K562 (cell line): ENCODE results near the gene TRMT1. TPM values are rescaled to one million over a fixed set of nuclear protein-coding genes. Genes with fewer than 3 reads are reported as not detected.

ENCODE experiments used
- BRD4 ChIP-seq: fragments of 200-600 bp; sonication (generic); IDR thresholded peaks from 2 replicates; pipeline ENCODE4 v1.6.1; 2017; ENCODE audit warnings: inconsistent platforms
- FOXK1 ChIP-seq: sonication (generic); formaldehyde crosslinking; IDR thresholded peaks from 2 replicates; pipeline ENCODE4 v1.8.0; 2022; ENCODE audit warnings: missing genetic modification reagents, mild to moderate bottlenecking, borderline replicate concordance
- MAFF ChIP-seq: IDR thresholded peaks from 2 replicates; pipeline ENCODE4 v1.6.1; 2012; ENCODE audit warnings: low read length, improper control_type of control experiment
- MEF2A ChIP-seq: IDR thresholded peaks from 2 replicates; pipeline ENCODE4 v1.6.1; 2011; ENCODE audit warnings: low read depth, mild to moderate bottlenecking, low read length, moderate library complexity; ENCODE audit not compliant: control insufficient read depth
- MEF2D ChIP-seq: conservative IDR thresholded peaks from 2 replicates; pipeline ENCODE4 v1.6.1; 2016; ENCODE audit warnings: low read depth, missing genetic modification characterization, missing compliant biosample characterization
- NBN ChIP-seq: fragments of 450-650 bp; IDR thresholded peaks from 2 replicates; pipeline ENCODE4 v1.6.1; 2016; ENCODE audit warnings: low read depth, mild to moderate bottlenecking
- POLR2G ChIP-seq: fragments of 200-400 bp; formaldehyde crosslinking; IDR thresholded peaks from 2 replicates; pipeline ENCODE4 v1.6.1; 2017; ENCODE audit warnings: low read depth, mild to moderate bottlenecking, antibody characterized with exemption, low read length, moderate library complexity
- SOX6 ChIP-seq: fragments of 450-650 bp; IDR thresholded peaks from 2 replicates; pipeline ENCODE4 v1.6.1; 2014; ENCODE audit warnings: mild to moderate bottlenecking
- TEAD1 ChIP-seq, 2 experiments: fragments of 450-650 bp in 1 of 2; sonication (generic) in 1 of 2; formaldehyde crosslinking; IDR thresholded peaks; 2 replicates each; pipeline versions ENCODE4 v1.4.0 to v1.8.0; 2020 to 2022; ENCODE audit warnings: mild to moderate bottlenecking in 2 of 2, missing genetic modification reagents in 1 of 2
- TRIM24 ChIP-seq, 2 experiments: fragments of 450-650 bp; IDR thresholded peaks; 2 replicates each; pipeline ENCODE4 v1.6.1; 2016
- ZBTB17 ChIP-seq: fragments of 450-650 bp; formaldehyde crosslinking; IDR thresholded peaks from 2 replicates; pipeline ENCODE4 v1.4.0; 2020; ENCODE audit warnings: mild to moderate bottlenecking
- ZC3H8 ChIP-seq: fragments of 450-650 bp; IDR thresholded peaks from 2 replicates; pipeline ENCODE4 v1.6.1; 2017
- polyA plus RNA-seq, 8 experiments: library from polyadenylated mRNA; depleted of rRNA in 4 of 8; stranded (reverse) in 5 of 8; unstranded in 3 of 8; fragments of >200 nt; fragmentation: Nextera tagmentation in 2 of 8; fragmentation: Illumina TruSeq in 1 of 8; extraction: Ambion mirVana in 2 of 8; extraction: Trizol in 1 of 8; gene quantifications; 2 replicates each; pipeline versions ENCODE4 v1.2.1 to v1.2.3, GENCODE V29; 2011 to 2014; ENCODE audit warnings: inconsistent platforms in 1 of 8, missing spikeins in 1 of 8
- total RNA-seq, 7 experiments: library from RNA; depleted of rRNA in 6 of 7; stranded (reverse); fragments of >200 nt in 6 of 7; fragmentation: Illumina TruSeq in 2 of 7; extraction: Trizol in 2 of 7; gene quantifications; 2 replicates each; pipeline versions ENCODE4 v1.2.1 to v1.2.3, GENCODE V29; 2011 to 2021; ENCODE audit warnings: low replicate concordance in 1 of 7
- TF ChIP-seq, protein P1 (sequence below): conservative IDR thresholded peaks from 2 replicates; pipeline ENCODE4 v1.6.1; 2011; ENCODE audit warnings: low read depth, mild to moderate bottlenecking, low read length; ENCODE audit not compliant: control insufficient read depth
- TF ChIP-seq, protein P2 (sequence below): fragments of 450-650 bp; IDR thresholded peaks from 2 replicates; pipeline ENCODE4 v1.6.1; 2016
- TF ChIP-seq, protein P3 (sequence below), 3 experiments: fragments of 200-800 bp in 1 of 3; fragments of 250-450 bp in 1 of 3; fragments of 450-650 bp in 1 of 3; sonication (Bioruptor Pico) in 1 of 3; sonication (Bioruptor generic) in 1 of 3; formaldehyde crosslinking in 1 of 3; IDR thresholded peaks; 2 replicates each; pipeline versions ENCODE4 v1.6.1 to v1.8.0; 2016 to 2022; ENCODE audit warnings: mild to moderate bottlenecking in 2 of 3, missing genetic modification characterization in 2 of 3, missing compliant biosample characterization in 1 of 3, moderate library complexity in 1 of 3
- TF ChIP-seq, protein P4 (sequence below): fragments of 250-450 bp; sonication (Bioruptor Pico); IDR thresholded peaks from 2 replicates; pipeline ENCODE4 v1.5.0; 2021; ENCODE audit warnings: mild to moderate bottlenecking, moderate library complexity

The TRMT1 gene
- total and polyA plus RNA-seq, 9 of the 15 experiments (the other 6 are each of a cell fraction or from before 2014, with no cell fraction given) = 5.8 to 158 (median 54.3) TPM

DNA sequence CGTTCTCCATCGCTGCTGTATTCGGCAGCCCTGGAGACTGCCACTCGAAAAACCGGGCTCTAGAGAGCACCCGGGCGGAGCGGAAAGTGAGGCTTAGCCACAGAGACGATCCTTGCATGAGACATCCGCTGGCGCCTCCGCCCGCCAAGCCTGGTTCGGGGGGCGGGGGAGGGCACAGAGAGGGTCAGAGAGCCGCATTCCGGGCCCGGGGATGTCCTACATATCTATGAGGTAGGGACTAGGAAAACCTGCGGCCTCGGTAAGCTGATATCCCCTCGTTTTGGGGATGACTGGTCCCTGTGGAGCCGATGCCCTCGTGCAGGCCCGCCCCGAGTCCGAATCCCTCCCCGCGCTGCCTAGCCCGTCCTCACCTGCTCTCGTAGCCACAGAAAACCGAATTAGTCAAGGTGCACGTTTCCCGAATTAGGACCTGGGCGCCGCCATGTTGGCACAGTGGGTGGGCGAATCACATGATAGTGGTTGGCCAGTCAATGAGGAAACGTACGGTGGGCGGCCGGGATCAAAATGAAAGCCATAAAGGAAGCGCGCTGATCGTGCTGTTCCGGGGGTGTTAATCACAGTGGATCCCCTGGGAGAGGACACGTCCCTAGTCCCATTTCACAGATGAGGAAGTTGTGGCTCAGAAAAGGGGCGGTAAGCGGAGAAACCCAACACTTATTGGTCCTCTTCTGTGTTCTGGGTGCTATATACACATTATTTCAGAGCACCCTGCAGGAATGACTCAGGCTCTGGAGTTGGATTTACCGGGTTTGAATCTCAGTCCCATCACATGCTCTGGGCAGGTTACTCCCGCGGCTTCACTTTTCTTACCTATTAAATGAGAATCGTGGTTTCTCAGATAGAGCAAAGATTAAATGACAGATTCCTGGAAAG lies at the start of gene TRMT1 (continued):
- TF ChIP-seq BRD4 (no peak), MEF2D (peak; percentile 34; the same call in 1 of the 2 replicates), MEF2A (0 out of 2 replicates have a peak, but pooled peaks have one; percentile 1), SOX6 (peak; percentile 37; the same call in 1 of the 2 replicates), POLR2G (peak; percentile 76), TRIM24 (IDR thresholded peaks at IDR 0.05) (peak in 1 of 2 experiments; percentile 46; a peak in 1 of 4 replicates), FOXK1 (peak; percentile 58; the same call in 1 of the 2 replicates), ZC3H8 (no peak), MAFF (peak; percentile 64), ZBTB17 (CRISPR knock-in tag) (peak; percentile 97), TEAD1 (CRISPR knock-in tag; IDR thresholded peaks at IDR 0.05) (no peak), NBN (peak; percentile 84; the same call in 1 of the 2 replicates)
- TF ChIP-seq, protein P1, sequence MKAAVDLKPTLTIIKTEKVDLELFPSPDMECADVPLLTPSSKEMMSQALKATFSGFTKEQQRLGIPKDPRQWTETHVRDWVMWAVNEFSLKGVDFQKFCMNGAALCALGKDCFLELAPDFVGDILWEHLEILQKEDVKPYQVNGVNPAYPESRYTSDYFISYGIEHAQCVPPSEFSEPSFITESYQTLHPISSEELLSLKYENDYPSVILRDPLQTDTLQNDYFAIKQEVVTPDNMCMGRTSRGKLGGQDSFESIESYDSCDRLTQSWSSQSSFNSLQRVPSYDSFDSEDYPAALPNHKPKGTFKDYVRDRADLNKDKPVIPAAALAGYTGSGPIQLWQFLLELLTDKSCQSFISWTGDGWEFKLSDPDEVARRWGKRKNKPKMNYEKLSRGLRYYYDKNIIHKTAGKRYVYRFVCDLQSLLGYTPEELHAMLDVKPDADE = peak; percentile 95
- TF ChIP-seq, protein P2, sequence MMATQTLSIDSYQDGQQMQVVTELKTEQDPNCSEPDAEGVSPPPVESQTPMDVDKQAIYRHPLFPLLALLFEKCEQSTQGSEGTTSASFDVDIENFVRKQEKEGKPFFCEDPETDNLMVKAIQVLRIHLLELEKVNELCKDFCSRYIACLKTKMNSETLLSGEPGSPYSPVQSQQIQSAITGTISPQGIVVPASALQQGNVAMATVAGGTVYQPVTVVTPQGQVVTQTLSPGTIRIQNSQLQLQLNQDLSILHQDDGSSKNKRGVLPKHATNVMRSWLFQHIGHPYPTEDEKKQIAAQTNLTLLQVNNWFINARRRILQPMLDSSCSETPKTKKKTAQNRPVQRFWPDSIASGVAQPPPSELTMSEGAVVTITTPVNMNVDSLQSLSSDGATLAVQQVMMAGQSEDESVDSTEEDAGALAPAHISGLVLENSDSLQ = peak; percentile 50
- TF ChIP-seq, protein P3, sequence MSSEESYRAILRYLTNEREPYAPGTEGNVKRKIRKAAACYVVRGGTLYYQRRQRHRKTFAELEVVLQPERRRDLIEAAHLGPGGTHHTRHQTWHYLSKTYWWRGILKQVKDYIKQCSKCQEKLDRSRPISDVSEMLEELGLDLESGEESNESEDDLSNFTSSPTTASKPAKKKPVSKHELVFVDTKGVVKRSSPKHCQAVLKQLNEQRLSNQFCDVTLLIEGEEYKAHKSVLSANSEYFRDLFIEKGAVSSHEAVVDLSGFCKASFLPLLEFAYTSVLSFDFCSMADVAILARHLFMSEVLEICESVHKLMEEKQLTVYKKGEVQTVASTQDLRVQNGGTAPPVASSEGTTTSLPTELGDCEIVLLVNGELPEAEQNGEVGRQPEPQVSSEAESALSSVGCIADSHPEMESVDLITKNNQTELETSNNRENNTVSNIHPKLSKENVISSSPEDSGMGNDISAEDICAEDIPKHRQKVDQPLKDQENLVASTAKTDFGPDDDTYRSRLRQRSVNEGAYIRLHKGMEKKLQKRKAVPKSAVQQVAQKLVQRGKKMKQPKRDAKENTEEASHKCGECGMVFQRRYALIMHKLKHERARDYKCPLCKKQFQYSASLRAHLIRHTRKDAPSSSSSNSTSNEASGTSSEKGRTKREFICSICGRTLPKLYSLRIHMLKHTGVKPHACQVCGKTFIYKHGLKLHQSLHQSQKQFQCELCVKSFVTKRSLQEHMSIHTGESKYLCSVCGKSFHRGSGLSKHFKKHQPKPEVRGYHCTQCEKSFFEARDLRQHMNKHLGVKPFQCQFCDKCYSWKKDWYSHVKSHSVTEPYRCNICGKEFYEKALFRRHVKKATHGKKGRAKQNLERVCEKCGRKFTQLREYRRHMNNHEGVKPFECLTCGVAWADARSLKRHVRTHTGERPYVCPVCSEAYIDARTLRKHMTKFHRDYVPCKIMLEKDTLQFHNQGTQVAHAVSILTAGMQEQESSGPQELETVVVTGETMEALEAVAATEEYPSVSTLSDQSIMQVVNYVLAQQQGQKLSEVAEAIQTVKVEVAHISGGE (CRISPR knock-in tag; IDR thresholded peaks at IDR 0.05) = peak in 1 of 3 experiments; percentile 46; a peak in 1 of 6 replicates
- TF ChIP-seq, protein P4, sequence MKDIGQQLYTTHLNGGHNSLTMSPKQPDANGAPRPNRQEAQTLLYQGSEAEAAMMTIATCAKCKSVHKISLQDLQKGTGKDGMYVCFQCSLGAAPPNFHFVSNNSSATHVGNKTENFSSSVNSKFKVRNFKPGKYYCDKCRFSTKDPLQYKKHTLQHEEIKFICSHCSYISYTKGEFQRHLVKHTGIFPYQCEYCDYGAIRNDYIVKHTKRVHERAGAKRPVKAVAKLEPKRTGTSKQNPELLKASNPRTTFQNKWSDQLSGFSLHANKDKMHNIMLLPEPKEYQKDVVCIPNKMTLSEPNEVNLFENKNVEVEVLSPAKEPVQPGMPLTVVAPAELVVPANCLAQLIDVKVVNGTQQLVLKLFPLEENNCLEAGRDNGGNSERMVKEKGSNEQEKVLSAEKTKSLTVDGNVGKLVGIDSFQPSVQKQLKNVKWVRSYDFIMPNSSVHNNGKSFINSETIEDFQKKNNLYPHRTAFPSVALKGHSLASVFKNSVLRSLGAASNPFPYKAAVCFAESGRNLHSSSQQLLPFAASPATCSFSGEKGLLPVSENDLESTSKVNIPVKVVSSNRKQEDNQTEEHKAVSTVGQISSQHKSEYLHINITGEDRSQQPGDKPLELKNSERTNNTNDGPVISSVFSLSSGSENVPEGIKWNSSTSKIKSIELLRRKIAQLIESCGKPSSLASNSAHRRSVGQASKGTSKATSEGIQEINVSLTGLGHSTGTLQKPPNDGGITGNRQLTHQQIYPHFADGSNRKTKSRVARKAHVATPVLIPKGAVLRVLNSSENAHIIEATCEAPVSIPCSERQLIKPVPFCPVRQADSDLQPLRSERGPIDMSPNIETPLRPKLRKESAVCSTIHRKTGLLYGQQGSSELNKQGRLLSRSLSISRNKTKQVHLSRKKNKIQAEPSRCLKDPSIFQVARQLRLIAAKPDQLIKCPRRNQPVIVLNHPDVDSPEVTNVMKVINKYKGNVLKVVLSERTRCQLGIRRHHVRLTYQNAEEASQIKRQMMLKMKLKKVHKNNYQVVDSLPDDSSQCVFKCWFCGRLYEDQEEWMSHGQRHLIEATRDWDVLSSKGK = no peak
